ENCODE results near the gene TMEM247.

The TMEM247 gene

GRCh38 chr2:46446871-46447568, 32.3 kb upstream of the TMEM247 start:
- no peak for TF ChIP-seq CTCF (IDR thresholded peaks at IDR 0.05)

GRCh38 chr2:46447649-46448048, 31.7 kb upstream of the TMEM247 start:
- TF ChIP-seq CTCF (IDR thresholded peaks at IDR 0.05) = no peak

- no peak for TF ChIP-seq CTCF (IDR thresholded peaks at IDR 0.05)
These were observed 31.3 kb upstream of the TMEM247 start for GRCh38 chr2:46448111-46448510.

- TF ChIP-seq CTCF (IDR thresholded peaks at IDR 0.05) = no peak
These were observed 30.7 kb upstream of the TMEM247 start for GRCh38 chr2:46448641-46449040.

GRCh38 chr2:46449700-46450099, 29.7 kb upstream of the TMEM247 start:
- TF ChIP-seq CTCF (IDR thresholded peaks at IDR 0.05) = no peak

- no peak for TF ChIP-seq CTCF (IDR thresholded peaks at IDR 0.05)
These were observed 28.1 kb upstream of the TMEM247 start for GRCh38 chr2:46451131-46451711.

- no peak for TF ChIP-seq CTCF (IDR thresholded peaks at IDR 0.05)
These were observed 22.6 kb upstream of the TMEM247 start for GRCh38 chr2:46456789-46457188.
